K562 (cell line): Measurements from ENCODE around the gene ADD1. TPM values are rescaled to one million over a fixed set of nuclear protein-coding genes. Genes with fewer than 3 reads are reported as not detected.
"Not testable (repeated sequence)": the region's sequence is repeated elsewhere in the genome, so short reads cannot be mapped to it uniquely, and the experiment has no call there.

Experiments used
- ATAC-seq: fragments of 200-7000 bp; cut with Tn5 transposase; 3 replicates; pipeline ENCODE4 v1.9.1; 2020; ENCODE audit warnings: moderate library complexity
- BruUV-seq: library from RNA; stranded (reverse); fragments of 400-500 nt; replicated peaks from 2 replicates; lab custom pipeline; 2021; lab: Mats Ljungman, UMichigan
- CTCF ChIA-PET: fragments of 300-600 bp; formaldehyde crosslinking; extraction: SDS; loops from one replicate; lab custom pipeline; 2021; ENCODE audit warnings: low intra/inter-chr PET ratio; lab: Yijun Ruan, JAX
- POLR2A ChIA-PET: fragments of 300-600, 350-650 bp; sonication (Branson Sonifier 250); formaldehyde crosslinking; extraction: SDS; loops from one replicate; lab custom pipeline; 2021; ENCODE audit warnings: antibody characterized with exemption, inconsistent platforms; lab: Yijun Ruan, JAX
- DNase-seq, 4 experiments: peaks; one replicate each; pipeline versions ENCODE4 v3.0.0 to v3.0.0-alpha.2; 2011 to 2018; ENCODE audit warnings: low spot score in 3 of 4, mixed read lengths in 3 of 4; ENCODE audit errors: extremely low read depth in 1 of 4
- FAIRE-seq: peaks from 2 replicates; lab custom pipeline; 2011; peaks lifted over from hg19 to GRCh38; lab: Jason Lieb, UNC
- H2AFZ ChIP-seq: 2 replicates; pipeline ENCODE4 v1.6.0; 2011; ENCODE audit warnings: low read depth, low read length, control low read depth, inconsistent platforms
- H3K27ac ChIP-seq: fragments of 200-600 bp; 3 replicates; pipeline ENCODE4 v1.8.0; 2011; ENCODE audit warnings: low read depth, mild to moderate bottlenecking, control low read depth, inconsistent platforms, low read length, moderate library complexity, mixed read lengths; ENCODE audit errors: extremely low read depth
- H3K27me3 ChIP-seq, 2 experiments: fragments of 300-600 bp in 1 of 2; 2 replicates in 1 of 2; 3 replicates in 1 of 2; pipeline versions ENCODE4 v1.6.0 to v1.8.0; 2011; ENCODE audit warnings: inconsistent platforms in 2 of 2, low read length in 2 of 2, mild to moderate bottlenecking in 1 of 2, mixed read lengths in 1 of 2, moderate library complexity in 1 of 2; ENCODE audit not compliant: control insufficient read depth in 2 of 2, insufficient read depth in 2 of 2
- H3K36me3 ChIP-seq: fragments of 300-600 bp; 3 replicates; pipeline ENCODE4 v1.8.0; 2011; ENCODE audit warnings: mild to moderate bottlenecking, low read length, inconsistent platforms; ENCODE audit not compliant: control insufficient read depth, insufficient read depth
- H3K4me1 ChIP-seq, 2 experiments: fragments of 200-600 bp in 1 of 2; replicated peaks in 1 of 2; 2 replicates in 1 of 2; 3 replicates in 1 of 2; pipeline versions ENCODE4 v1.5.1 to v1.8.0; 2011; ENCODE audit warnings: inconsistent platforms in 2 of 2, low read length in 2 of 2, mild to moderate bottlenecking in 1 of 2, mixed read lengths in 1 of 2, moderate library complexity in 1 of 2; ENCODE audit not compliant: control insufficient read depth in 2 of 2, insufficient read depth in 2 of 2
- H3K4me2 ChIP-seq: 2 replicates; pipeline ENCODE4 v1.6.1; 2011; ENCODE audit warnings: low read length, control low read depth, inconsistent platforms, mixed read lengths; ENCODE audit not compliant: insufficient read depth
- H3K4me3 ChIP-seq: fragments of 200-600 bp; sonication (generic), shearing (Covaris generic); 2 replicates; pipeline ENCODE4 v1.5.1; 2016; ENCODE audit warnings: control low read depth, inconsistent platforms
- H3K79me2 ChIP-seq: fragments of 200-600 bp; 3 replicates; pipeline ENCODE4 v1.8.0; 2011; ENCODE audit warnings: low read length, inconsistent platforms; ENCODE audit not compliant: control insufficient read depth, insufficient read depth
- H3K9ac ChIP-seq, 2 experiments: 2 replicates each; pipeline versions ENCODE4 v1.6.0 to v1.6.1; 2011; ENCODE audit warnings: low read depth in 2 of 2, low read length in 2 of 2, control low read depth in 1 of 2, inconsistent platforms in 1 of 2, mild to moderate bottlenecking in 1 of 2, mixed read lengths in 1 of 2; ENCODE audit not compliant: insufficient read depth in 1 of 2
- H3K9me1 ChIP-seq: one replicate; pipeline ENCODE4 v1.6.0; 2011; ENCODE audit warnings: inconsistent platforms, mild to moderate bottlenecking, low read length, moderate library complexity; ENCODE audit not compliant: control insufficient read depth, insufficient read depth
- H3K9me3 ChIP-seq: replicated peaks from 2 replicates; pipeline ENCODE4 v1.5.1; 2011; ENCODE audit warnings: low read depth, low read length, inconsistent platforms; ENCODE audit not compliant: control insufficient read depth, insufficient read depth
- H4K20me1 ChIP-seq: replicated peaks from 2 replicates; pipeline ENCODE4 v1.6.1; 2011; ENCODE audit warnings: low read length, inconsistent platforms, mixed read lengths; ENCODE audit not compliant: control insufficient read depth, insufficient read depth
- POLR2G ChIP-seq: fragments of 200-400 bp; formaldehyde crosslinking; IDR thresholded peaks from 2 replicates; pipeline ENCODE4 v1.6.1; 2017; ENCODE audit warnings: low read depth, mild to moderate bottlenecking, antibody characterized with exemption, low read length, moderate library complexity
- WGBS: fragments of 100-300 bp; shearing (Covaris generic); methylation state at CpG from one replicate; pipeline ENCODE4 v1.1.6; 2016; ENCODE audit warnings: low coverage, mixed read lengths; ENCODE audit not compliant: insufficient coverage; ENCODE audit errors: missing lambda C conversion rate; 5-methylcytosine and 5-hydroxymethylcytosine counted together
- in situ Hi-C: fragments of 300-500 bp; cut with MboI; formaldehyde crosslinking; loops from 4 replicates; pipeline ENCODE4 v1.15.0; 2018; ENCODE audit warnings: inconsistent platforms, mixed read lengths
- intact Hi-C: fragments of 100-400 bp; cut with micrococcal nuclease; formaldehyde crosslinking; loops from 2 replicates; pipeline ENCODE4 v1.14.2; 2022
- polyA plus RNA-seq, 8 experiments: library from polyadenylated mRNA; depleted of rRNA in 4 of 8; stranded (reverse) in 5 of 8; unstranded in 3 of 8; fragments of >200 nt; fragmentation: Nextera tagmentation in 2 of 8; fragmentation: Illumina TruSeq in 1 of 8; extraction: Ambion mirVana in 2 of 8; extraction: Trizol in 1 of 8; gene quantifications; 2 replicates each; pipeline versions ENCODE4 v1.2.1 to v1.2.3, GENCODE V29; 2011 to 2014; ENCODE audit warnings: inconsistent platforms in 1 of 8, missing spikeins in 1 of 8
- total RNA-seq, 7 experiments: library from RNA; depleted of rRNA in 6 of 7; stranded (reverse); fragments of >200 nt in 6 of 7; fragmentation: Illumina TruSeq in 2 of 7; extraction: Trizol in 2 of 7; gene quantifications; 2 replicates each; pipeline versions ENCODE4 v1.2.1 to v1.2.3, GENCODE V29; 2011 to 2021; ENCODE audit warnings: low replicate concordance in 1 of 7

ADD1 gene
- total and polyA plus RNA-seq, 9 of the 15 experiments (the other 6 are each of a cell fraction or from before 2014, with no cell fraction given): 17.5 to 153 (median 74.0) TPM

- H3K79me2 ChIP-seq, H2AFZ ChIP-seq, H3K27ac ChIP-seq, H3K4me1 ChIP-seq, DNase-seq, intact Hi-C loops, H3K9me1 ChIP-seq, H3K4me2 ChIP-seq, ATAC-seq, H3K4me3 ChIP-seq, CTCF ChIA-PET, H3K9ac ChIP-seq, in situ Hi-C loops, H3K9me3 ChIP-seq, H3K27me3 ChIP-seq, H4K20me1 ChIP-seq, BruUV-seq, FAIRE-seq: not testable (repeated sequence)
- TF ChIP-seq POLR2G: 0 out of 2 replicates have a peak, but pooled peaks have one; percentile 16
- H3K36me3 ChIP-seq: peaks cover 96% of the 10 kb centered on the region
- POLR2A ChIA-PET: interaction anchor here (0.6 to 1.3 kb wide), 6 partner anchors 8 to 207 kb away, joined by 3 to 10 read pairs (median 4); partner anchors contain the start of genes GRK4 and NOP14
- 91% methylated on average over 22 of the region's 30 CpGs for WGBS
Observed at GRCh38 chr4:2945619-2946604, 102.3 kb downstream of the ADD1 start.
